CD14-positive monocyte (primary cell): ENCODE measurements around the gene PKNOX2. TPM values are rescaled to one million over a fixed set of nuclear protein-coding genes. Genes with fewer than 3 reads are reported as not detected.

Experiments
- DNase-seq, 3 donors: peaks; one replicate each; pipeline ENCODE4 v3.0.0-alpha.2; 2011 to 2022
- H2AFZ ChIP-seq: 2 replicates; pipeline ENCODE4 v1.6.0; 2012; ENCODE audit warnings: mild to moderate bottlenecking, low read depth, low read length, inconsistent platforms; ENCODE audit not compliant: insufficient read depth, poor library complexity, severe bottlenecking
- H3K27ac ChIP-seq, 2 donors: 1 replicate in 1 of 2; 2 replicates in 1 of 2; pipeline ENCODE4 v1.5.1; 2012 to 2013; ENCODE audit warnings: low read length in 2 of 2, control low read depth in 1 of 2, inconsistent platforms in 1 of 2, low read depth in 1 of 2, mild to moderate bottlenecking in 1 of 2
- H3K27me3 ChIP-seq, 2 donors: one replicate each; pipeline versions ENCODE4 v1.6.0 to v1.6.1; 2011 to 2013; ENCODE audit warnings: low read length in 2 of 2; ENCODE audit not compliant: control insufficient read depth in 2 of 2, insufficient read depth in 2 of 2
- H3K36me3 ChIP-seq, 2 donors: replicated peaks in 1 of 2; 1 replicate in 1 of 2; 2 replicates in 1 of 2; pipeline versions ENCODE4 v1.5.1 to v1.6.1; 2012 to 2013; ENCODE audit warnings: low read length in 2 of 2, control low read depth in 1 of 2, inconsistent platforms in 1 of 2, mild to moderate bottlenecking in 1 of 2; ENCODE audit not compliant: insufficient read depth in 2 of 2, control insufficient read depth in 1 of 2
- H3K4me1 ChIP-seq, 2 donors: 1 replicate in 1 of 2; 2 replicates in 1 of 2; pipeline versions ENCODE4 v1.5.1 to v1.6.1; 2012 to 2013; ENCODE audit warnings: low read length in 2 of 2, control low read depth in 1 of 2, inconsistent platforms in 1 of 2, mild to moderate bottlenecking in 1 of 2, moderate library complexity in 1 of 2; ENCODE audit not compliant: insufficient read depth in 2 of 2, control insufficient read depth in 1 of 2
- H3K4me2 ChIP-seq: replicated peaks from 2 replicates; pipeline ENCODE3; 2012; ENCODE audit warnings: low read length, moderate library complexity, mild to moderate bottlenecking; ENCODE audit not compliant: poor library complexity, severe bottlenecking; ENCODE audit errors: extremely low read depth
- H3K4me3 ChIP-seq, 3 experiments: fragments of 200-600 bp in 1 of 3; sonication (generic) in 1 of 3; replicated peaks in 1 of 3; 1 replicate in 2 of 3; 2 replicates in 1 of 3; pipeline ENCODE4 v1.5.1; 2011 to 2013; ENCODE audit warnings: low read length in 3 of 3, mild to moderate bottlenecking in 3 of 3, control low read depth in 2 of 3, low read depth in 2 of 3, inconsistent platforms in 1 of 3, moderate library complexity in 1 of 3
- H3K79me2 ChIP-seq: 2 replicates; pipeline ENCODE4 v1.6.0; 2012; ENCODE audit warnings: mild to moderate bottlenecking, control low read depth, inconsistent platforms, low read length, moderate library complexity; ENCODE audit not compliant: insufficient read depth
- H3K9ac ChIP-seq: 2 replicates; pipeline ENCODE4 v1.6.0; 2017; ENCODE audit warnings: low read length, mild to moderate bottlenecking; ENCODE audit not compliant: insufficient read depth, poor library complexity, severe bottlenecking
- H3K9me3 ChIP-seq, 2 donors: replicated peaks in 1 of 2; 1 replicate in 1 of 2; 2 replicates in 1 of 2; pipeline versions ENCODE4 v1.5.1 to v1.6.1; 2012 to 2013; ENCODE audit warnings: low read length in 2 of 2, control low read depth in 1 of 2; ENCODE audit not compliant: control insufficient read depth in 1 of 2, insufficient read depth in 1 of 2
- H4K20me1 ChIP-seq: 2 replicates; pipeline ENCODE4 v1.6.0; 2012; ENCODE audit warnings: mild to moderate bottlenecking, low read length, control low read depth, moderate library complexity; ENCODE audit not compliant: insufficient read depth
- H3K27ac Mint-ChIP-seq, 7 donors: one replicate each; pipeline ENCODE4 v1.8.0; 2020; ENCODE audit warnings: mild to moderate bottlenecking in 7 of 7, mixed read lengths in 7 of 7, moderate library complexity in 6 of 7, inconsistent platforms in 2 of 7
- H3K27me3 Mint-ChIP-seq, 3 donors: one replicate each; pipeline ENCODE4 v1.8.0; 2021 to 2022; ENCODE audit warnings: low read depth in 3 of 3, mild to moderate bottlenecking in 3 of 3, mixed read lengths in 3 of 3, moderate library complexity in 3 of 3, inconsistent platforms in 1 of 3
- H3K36me3 Mint-ChIP-seq, 2 donors: one replicate each; pipeline ENCODE4 v1.8.0; 2020; ENCODE audit warnings: mixed read lengths in 2 of 2, inconsistent platforms in 1 of 2, mild to moderate bottlenecking in 1 of 2
- H3K4me1 Mint-ChIP-seq: one replicate; pipeline ENCODE4 v1.8.0; 2020; ENCODE audit warnings: mild to moderate bottlenecking, mixed read lengths
- H3K4me3 Mint-ChIP-seq, 2 donors: one replicate each; pipeline ENCODE4 v1.8.0; 2020; ENCODE audit warnings: mild to moderate bottlenecking in 2 of 2, mixed read lengths in 2 of 2, moderate library complexity in 1 of 2
- H3K9me3 Mint-ChIP-seq, 7 donors: one replicate each; pipeline ENCODE4 v1.8.0; 2020 to 2022; ENCODE audit warnings: mixed read lengths in 7 of 7, mild to moderate bottlenecking in 6 of 7, moderate library complexity in 6 of 7, inconsistent platforms in 2 of 7
- WGBS: methylation state at CpG from one replicate; pipeline ENCODE4 v1.1.5; 2013; ENCODE audit warnings: missing lambda C conversion rate; ENCODE audit not compliant: insufficient coverage; 5-methylcytosine and 5-hydroxymethylcytosine counted together
- intact Hi-C, 2 donors: fragments of 100-400 bp; cut with micrococcal nuclease; formaldehyde crosslinking; loops; one replicate each; pipeline versions ENCODE4 v1.15.0 to v1.15.1; 2023
- polyA plus RNA-seq, 3 donors: library from polyadenylated mRNA; depleted of rRNA in 1 of 3; unstranded in 2 of 3; stranded (reverse) in 1 of 3; fragments of 300-500 nt in 2 of 3; fragments of >200 nt in 1 of 3; fragmentation: Illumina TruSeq in 2 of 3; gene quantifications; 1 replicate in 2 of 3; 2 replicates in 1 of 3; pipeline ENCODE4 v1.2.3, GENCODE V29; 2012 to 2021
- TF ChIP-seq, protein P1 (sequence below): fragments of 200-600 bp; IDR thresholded peaks from one replicate; pipeline ENCODE4 v1.8.0; 2022; ENCODE audit warnings: antibody characterized with exemption, mild to moderate bottlenecking

PKNOX2 gene
- polyA plus RNA-seq, 3 donors: not detected

- Mint-ChIP-seq H3K4me3 (no peak overlapping the region), H3K4me1 (peaks cover 2% of the 10 kb centered on the region), H3K9me3 (no peaks in the 10 kb centered on the region), H3K27ac (no peak overlapping the region), H3K27me3 (peaks cover 7 to 23% (median 14%) of the 10 kb centered on the region in 3 donors), H3K36me3 (no peaks in the 10 kb centered on the region)
- Histone ChIP-seq H4K20me1 (no peaks in the 10 kb centered on the region), H3K9ac (no peak overlapping the region), H3K79me2 (no peaks in the 10 kb centered on the region), H2AFZ (no peak overlapping the region), H3K9me3 (no peaks in the 10 kb centered on the region), H3K36me3 (no peaks in the 10 kb centered on the region), H3K27ac (no peak overlapping the region), H3K27me3 (no peaks in the 10 kb centered on the region), H3K4me3 (no peak overlapping the region), H3K4me2 (no peak overlapping the region), H3K4me1 (no peaks in the 10 kb centered on the region)
- no peak for DNase-seq
- intact Hi-C loops: loop anchor here in 1 of 2 donors (5.0 kb wide), 1 partner anchor 383 kb away; no protein-coding TSS in a partner anchor
- TF ChIP-seq, protein P1, sequence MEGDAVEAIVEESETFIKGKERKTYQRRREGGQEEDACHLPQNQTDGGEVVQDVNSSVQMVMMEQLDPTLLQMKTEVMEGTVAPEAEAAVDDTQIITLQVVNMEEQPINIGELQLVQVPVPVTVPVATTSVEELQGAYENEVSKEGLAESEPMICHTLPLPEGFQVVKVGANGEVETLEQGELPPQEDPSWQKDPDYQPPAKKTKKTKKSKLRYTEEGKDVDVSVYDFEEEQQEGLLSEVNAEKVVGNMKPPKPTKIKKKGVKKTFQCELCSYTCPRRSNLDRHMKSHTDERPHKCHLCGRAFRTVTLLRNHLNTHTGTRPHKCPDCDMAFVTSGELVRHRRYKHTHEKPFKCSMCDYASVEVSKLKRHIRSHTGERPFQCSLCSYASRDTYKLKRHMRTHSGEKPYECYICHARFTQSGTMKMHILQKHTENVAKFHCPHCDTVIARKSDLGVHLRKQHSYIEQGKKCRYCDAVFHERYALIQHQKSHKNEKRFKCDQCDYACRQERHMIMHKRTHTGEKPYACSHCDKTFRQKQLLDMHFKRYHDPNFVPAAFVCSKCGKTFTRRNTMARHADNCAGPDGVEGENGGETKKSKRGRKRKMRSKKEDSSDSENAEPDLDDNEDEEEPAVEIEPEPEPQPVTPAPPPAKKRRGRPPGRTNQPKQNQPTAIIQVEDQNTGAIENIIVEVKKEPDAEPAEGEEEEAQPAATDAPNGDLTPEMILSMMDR: no peak
- WGBS: 96% methylated on average over 3 of the region's 4 CpGs
Observed at GRCh38 chr11:125344846-125345420, 180.4 kb downstream of the PKNOX2 start.

GRCh38 chr11:125345421-125346178, 181.0 kb downstream of the PKNOX2 start:
- intact Hi-C loops: no loop called here
- DNase-seq: peak; percentile 2 to 12 (median 6)
- H4K20me1 ChIP-seq: no peaks in the 10 kb centered on the region
- Mint-ChIP-seq H3K27me3 (peaks cover 7 to 23% (median 14%) of the 10 kb centered on the region in 3 donors), H3K27ac (no peak overlapping the region), H3K4me3 (peak overlapping the region in 1 of 2 donors; percentile 40), H3K9me3 (no peaks in the 10 kb centered on the region), H3K36me3 (no peaks in the 10 kb centered on the region), H3K4me1 (peaks cover 2% of the 10 kb centered on the region)
- H3K4me1 ChIP-seq: no peaks in the 10 kb centered on the region
- H3K4me2 ChIP-seq: no peak overlapping the region
- TF ChIP-seq, protein P1: peak; percentile 74
- H2AFZ ChIP-seq: no peak overlapping the region
- H3K36me3 ChIP-seq: no peaks in the 10 kb centered on the region
- 32% methylated on average over 12 of the region's 20 CpGs for WGBS
- no peak overlapping the region for H3K4me3 ChIP-seq
- no peak overlapping the region for H3K9ac ChIP-seq
- no peaks in the 10 kb centered on the region for H3K9me3 ChIP-seq
- no peaks in the 10 kb centered on the region for H3K27me3 ChIP-seq
- H3K27ac ChIP-seq: no peak overlapping the region
- no peaks in the 10 kb centered on the region for H3K79me2 ChIP-seq
